ENCODE measurements around the gene CKS1B.

DNA sequence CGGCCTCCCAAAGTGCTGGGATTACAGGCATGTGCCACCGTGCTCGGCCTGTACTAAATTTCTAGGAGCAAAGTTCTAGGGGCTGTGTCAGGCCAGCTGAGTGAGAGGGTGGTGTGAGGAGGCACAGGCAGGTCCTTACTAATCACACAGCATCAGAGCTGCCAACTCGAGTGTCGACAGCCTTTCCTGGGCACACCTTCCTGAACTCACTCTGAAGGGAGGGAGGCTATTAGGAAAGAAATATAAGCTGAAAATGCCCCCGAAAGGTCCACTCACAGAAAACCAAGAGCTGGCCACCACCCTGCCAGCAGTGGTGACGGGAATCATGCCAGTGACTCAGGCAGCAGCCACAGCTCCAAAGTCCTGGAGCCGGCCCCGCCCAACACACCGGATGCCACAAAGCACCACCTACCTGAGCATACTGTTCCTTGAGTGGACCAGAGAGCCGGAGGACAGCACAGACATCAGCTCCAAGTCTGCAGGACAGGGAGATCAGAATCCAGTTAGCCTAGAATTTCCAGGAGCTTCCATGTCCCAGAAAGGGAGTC lies 42.5 kb upstream of the CKS1B start:
- TF ChIP-seq, protein P1, sequence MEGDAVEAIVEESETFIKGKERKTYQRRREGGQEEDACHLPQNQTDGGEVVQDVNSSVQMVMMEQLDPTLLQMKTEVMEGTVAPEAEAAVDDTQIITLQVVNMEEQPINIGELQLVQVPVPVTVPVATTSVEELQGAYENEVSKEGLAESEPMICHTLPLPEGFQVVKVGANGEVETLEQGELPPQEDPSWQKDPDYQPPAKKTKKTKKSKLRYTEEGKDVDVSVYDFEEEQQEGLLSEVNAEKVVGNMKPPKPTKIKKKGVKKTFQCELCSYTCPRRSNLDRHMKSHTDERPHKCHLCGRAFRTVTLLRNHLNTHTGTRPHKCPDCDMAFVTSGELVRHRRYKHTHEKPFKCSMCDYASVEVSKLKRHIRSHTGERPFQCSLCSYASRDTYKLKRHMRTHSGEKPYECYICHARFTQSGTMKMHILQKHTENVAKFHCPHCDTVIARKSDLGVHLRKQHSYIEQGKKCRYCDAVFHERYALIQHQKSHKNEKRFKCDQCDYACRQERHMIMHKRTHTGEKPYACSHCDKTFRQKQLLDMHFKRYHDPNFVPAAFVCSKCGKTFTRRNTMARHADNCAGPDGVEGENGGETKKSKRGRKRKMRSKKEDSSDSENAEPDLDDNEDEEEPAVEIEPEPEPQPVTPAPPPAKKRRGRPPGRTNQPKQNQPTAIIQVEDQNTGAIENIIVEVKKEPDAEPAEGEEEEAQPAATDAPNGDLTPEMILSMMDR (IDR thresholded peaks at IDR 0.05 in 8 of 11, conservative IDR thresholded peaks at IDR 0.05 in 3 of 11) = no peak
- TF ChIP-seq POLR2A (IDR thresholded peaks at IDR 0.05) (no peak), POLR2AphosphoS5 (IDR thresholded peaks at IDR 0.05) (no peak)

Data from spleen (tissue), 7 donors.